CD4-positive, alpha-beta memory T cell (primary cell): ENCODE results near the gene WAC. TPM values are rescaled to one million over a fixed set of nuclear protein-coding genes. Genes with fewer than 3 reads are reported as not detected.

ENCODE experiments used
- CTCF ChIA-PET: fragments of 350-600 bp; sonication (Branson Sonifier 250); formaldehyde crosslinking; loops from one replicate; lab custom pipeline; 2021; ENCODE audit warnings: inconsistent platforms; ENCODE audit not compliant: partially characterized antibody; lab: Charles Lee
- POLR2A ChIA-PET: fragments of 350-600 bp; sonication (Branson Sonifier 250); formaldehyde crosslinking; loops from one replicate; lab custom pipeline; 2021; ENCODE audit not compliant: partially characterized antibody; lab: Charles Lee
- DNase-seq, 5 donors: peaks; one replicate each; pipeline versions ENCODE4 v3.0.0 to v3.0.0-alpha.2; 2020 to 2022; ENCODE audit warnings: mixed read lengths in 1 of 5
- H3K27ac ChIP-seq: one replicate; pipeline ENCODE4 v1.7.0; 2013; ENCODE audit warnings: low read depth, low read length
- H3K27me3 ChIP-seq: 2 replicates; pipeline ENCODE4 v1.7.0; 2013; ENCODE audit warnings: mild to moderate bottlenecking, low read length, moderate library complexity; ENCODE audit not compliant: insufficient read depth
- H3K36me3 ChIP-seq: 2 replicates; pipeline ENCODE4 v1.7.0; 2013; ENCODE audit warnings: mild to moderate bottlenecking, low read length, moderate library complexity; ENCODE audit not compliant: insufficient read depth
- H3K4me1 ChIP-seq: 2 replicates; pipeline ENCODE4 v1.7.0; 2013; ENCODE audit warnings: mild to moderate bottlenecking, low read length, moderate library complexity; ENCODE audit not compliant: insufficient read depth
- H3K4me3 ChIP-seq, 2 donors: one replicate each; pipeline ENCODE4 v1.7.0; 2013; ENCODE audit warnings: low read length in 2 of 2, mild to moderate bottlenecking in 1 of 2
- H3K9me3 ChIP-seq, 2 donors: one replicate each; pipeline ENCODE4 v1.7.0; 2013; ENCODE audit warnings: low read length in 2 of 2, control low read depth in 1 of 2; ENCODE audit not compliant: control insufficient read depth in 1 of 2
- H3K27ac Mint-ChIP-seq, 7 donors: one replicate each; pipeline ENCODE4 v1.8.0; 2020 to 2021; ENCODE audit warnings: mixed read lengths in 7 of 7, mild to moderate bottlenecking in 6 of 7, inconsistent platforms in 3 of 7, moderate library complexity in 3 of 7
- H3K27me3 Mint-ChIP-seq, 2 donors: one replicate each; pipeline ENCODE4 v1.8.0; 2020 to 2021; ENCODE audit warnings: mixed read lengths in 2 of 2
- H3K36me3 Mint-ChIP-seq, 2 donors: one replicate each; pipeline ENCODE4 v1.8.0; 2020 to 2021; ENCODE audit warnings: mixed read lengths in 2 of 2, inconsistent platforms in 1 of 2, mild to moderate bottlenecking in 1 of 2
- H3K4me1 Mint-ChIP-seq, 4 donors: one replicate each; pipeline ENCODE4 v1.8.0; 2020 to 2021; ENCODE audit warnings: mixed read lengths in 4 of 4, mild to moderate bottlenecking in 1 of 4
- H3K4me3 Mint-ChIP-seq, 8 donors: one replicate each; pipeline ENCODE4 v1.8.0; 2020 to 2021; ENCODE audit warnings: mixed read lengths in 8 of 8, mild to moderate bottlenecking in 7 of 8, moderate library complexity in 6 of 8, inconsistent platforms in 3 of 8
- H3K9me3 Mint-ChIP-seq, 8 donors: one replicate each; pipeline ENCODE4 v1.8.0; 2020 to 2021; ENCODE audit warnings: mixed read lengths in 8 of 8, mild to moderate bottlenecking in 5 of 8, inconsistent platforms in 3 of 8, moderate library complexity in 1 of 8
- intact Hi-C: fragments of 100-400 bp; cut with micrococcal nuclease; formaldehyde crosslinking; loops from one replicate; pipeline ENCODE4 v1.15.1; 2023
- polyA plus RNA-seq, 2 donors: library from polyadenylated mRNA; unstranded; fragments of 300-500 nt; fragmentation: Illumina TruSeq; gene quantifications; one replicate each; pipeline ENCODE4 v1.2.3, GENCODE V29; 2021
- total RNA-seq, 2 experiments: library from RNA; stranded (reverse); gene quantifications; one replicate each; pipeline ENCODE4 v1.2.3, GENCODE V29; 2021

The WAC gene
- total and polyA plus RNA-seq, 4 experiments from 2014 or later = 44.1 to 174 (median 142) TPM

DNA sequence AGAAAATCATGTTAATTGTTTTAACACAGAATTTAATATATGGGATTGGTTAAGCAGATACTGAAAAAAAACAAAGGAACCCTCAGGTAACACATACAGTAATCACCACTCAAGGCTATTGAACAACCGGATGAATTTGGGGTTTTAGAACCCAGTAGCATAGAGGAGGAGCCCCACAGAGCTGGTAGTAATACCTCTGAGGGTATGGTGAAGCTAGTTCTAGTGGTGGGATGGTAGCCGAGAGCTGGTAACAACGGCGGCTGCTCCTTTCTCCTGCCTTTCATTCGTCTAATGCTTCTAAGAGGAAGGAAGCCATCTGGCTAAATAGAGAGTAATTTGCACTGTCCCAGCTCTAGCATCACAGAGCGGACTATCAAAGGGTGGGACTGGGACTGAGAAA, 52.2 kb downstream of the WAC start:
- CTCF ChIA-PET = no interaction called here
- Mint-ChIP-seq H3K4me1 (peaks cover 38 to 70% (median 55%) of the 10 kb centered on the region in 4 donors), H3K27ac (peak overlapping the region in 3 of 7 donors; percentile 58 to 72 (median 69)), H3K27me3 (no peaks in the 10 kb centered on the region), H3K36me3 (peaks cover 38 to 72% of the 10 kb centered on the region in 2 donors), H3K4me3 (no peak overlapping the region), H3K9me3 (peaks cover 0 to 2% (median 0%) of the 10 kb centered on the region in 8 donors)
- Histone ChIP-seq H3K27me3 (no peaks in the 10 kb centered on the region), H3K27ac (no peak overlapping the region), H3K4me3 (no peak overlapping the region), H3K36me3 (peaks cover 36% of the 10 kb centered on the region), H3K4me1 (peaks cover 28% of the 10 kb centered on the region), H3K9me3 (no peaks in the 10 kb centered on the region)
- intact Hi-C loops = no loop called here
- POLR2A ChIA-PET = no interaction called here
- no peak for DNase-seq

DNA sequence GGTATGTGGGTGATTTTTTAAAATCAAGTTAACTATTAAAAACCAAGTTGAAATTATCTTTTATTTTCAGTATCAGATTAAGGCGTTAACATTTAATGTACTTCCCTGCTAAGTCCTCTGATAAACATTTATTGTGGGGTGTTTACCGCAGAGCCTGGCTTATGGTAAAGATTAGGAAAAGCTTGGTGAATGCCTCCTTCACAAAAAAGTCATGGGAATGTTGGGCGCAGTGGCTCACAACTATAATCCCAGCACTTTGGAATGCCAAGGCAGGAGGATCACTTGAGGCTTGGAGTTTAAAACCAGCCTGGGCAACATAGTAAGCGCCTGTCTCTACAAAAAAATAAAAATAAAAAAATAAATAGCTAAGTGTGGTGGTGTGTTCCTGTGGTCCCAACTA, 53.3 kb downstream of the WAC start:
- H3K4me1 ChIP-seq = peaks cover 20% of the 10 kb centered on the region
- no peaks in the 10 kb centered on the region for H3K27me3 Mint-ChIP-seq
- intact Hi-C loops = no loop called here
- H3K4me3 ChIP-seq = no peak overlapping the region
- H3K4me3 Mint-ChIP-seq = no peak overlapping the region
- peaks cover 46 to 75% of the 10 kb centered on the region in 2 donors for H3K36me3 Mint-ChIP-seq
- H3K27me3 ChIP-seq = no peaks in the 10 kb centered on the region
- H3K27ac Mint-ChIP-seq = no peak overlapping the region
- H3K36me3 ChIP-seq = peaks cover 40% of the 10 kb centered on the region
- DNase-seq = no peak
- H3K27ac ChIP-seq = no peak overlapping the region
- ChIA-PET CTCF (no interaction called here), POLR2A (no interaction called here)
- no peaks in the 10 kb centered on the region for H3K9me3 ChIP-seq
- H3K9me3 Mint-ChIP-seq = peaks cover 0 to 2% (median 0%) of the 10 kb centered on the region in 8 donors
- peaks cover 32 to 63% (median 50%) of the 10 kb centered on the region in 4 donors for H3K4me1 Mint-ChIP-seq

DNA sequence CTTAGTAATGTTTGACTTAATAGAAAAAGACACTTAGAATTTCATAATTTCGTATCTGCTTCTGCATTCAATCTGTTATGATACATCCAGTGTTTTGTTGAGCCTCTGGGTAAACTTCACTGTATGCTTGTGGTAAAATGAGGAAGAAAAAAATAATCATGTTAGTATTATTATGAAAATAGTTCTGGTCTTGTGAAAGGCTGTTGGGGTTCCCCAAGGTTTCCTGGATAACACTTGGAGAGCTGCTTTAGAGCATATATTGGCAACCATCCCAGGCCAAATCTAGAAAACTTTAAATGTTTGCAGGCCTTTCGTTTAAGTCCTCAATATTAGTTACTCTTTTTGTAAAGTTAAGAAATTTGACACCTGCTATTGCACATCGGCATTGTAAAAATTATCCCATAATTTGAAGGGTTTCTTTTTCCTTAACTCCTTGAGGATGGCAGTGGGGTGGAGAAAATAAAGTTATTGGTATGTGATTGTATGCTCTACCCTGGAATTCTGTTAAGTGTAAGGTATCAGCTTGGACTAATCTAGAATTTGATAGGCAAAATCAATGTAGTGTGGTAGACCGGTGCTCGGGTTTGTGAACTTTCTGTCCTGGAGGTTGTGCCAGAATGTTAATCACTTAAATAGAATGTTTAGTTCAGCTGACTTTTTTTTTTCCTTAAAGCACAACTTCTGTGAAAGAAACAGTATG, 54.5 kb downstream of the WAC start:
- CTCF ChIA-PET = no interaction called here
- Mint-ChIP-seq H3K36me3 (peaks cover 51 to 78% of the 10 kb centered on the region in 2 donors), H3K4me3 (peak overlapping the region in 1 of 8 donors; percentile 40), H3K4me1 (peaks cover 22 to 63% (median 48%) of the 10 kb centered on the region in 4 donors), H3K9me3 (peaks cover 0 to 2% (median 0%) of the 10 kb centered on the region in 8 donors), H3K27me3 (no peaks in the 10 kb centered on the region), H3K27ac (peak overlapping the region in 1 of 7 donors; percentile 32)
- POLR2A ChIA-PET = no interaction called here
- Histone ChIP-seq H3K27me3 (no peaks in the 10 kb centered on the region), H3K4me1 (peaks cover 13% of the 10 kb centered on the region), H3K27ac (no peak overlapping the region), H3K9me3 (no peaks in the 10 kb centered on the region), H3K36me3 (peaks cover 49% of the 10 kb centered on the region), H3K4me3 (no peak overlapping the region)
- intact Hi-C loops = no loop called here
- DNase-seq = no peak

- ChIA-PET POLR2A (no interaction called here), CTCF (no interaction called here)
- Mint-ChIP-seq H3K27ac (peak overlapping the region in 2 of 7 donors; percentile 32 to 74), H3K36me3 (peaks cover 54 to 78% of the 10 kb centered on the region in 2 donors), H3K9me3 (peaks cover 0 to 2% (median 0%) of the 10 kb centered on the region in 8 donors), H3K27me3 (no peaks in the 10 kb centered on the region), H3K4me1 (peaks cover 25 to 63% (median 50%) of the 10 kb centered on the region in 4 donors), H3K4me3 (peak overlapping the region in 1 of 8 donors; percentile 40)
- Histone ChIP-seq H3K27me3 (no peaks in the 10 kb centered on the region), H3K27ac (no peak overlapping the region), H3K9me3 (no peaks in the 10 kb centered on the region), H3K4me3 (no peak overlapping the region), H3K36me3 (peaks cover 53% of the 10 kb centered on the region), H3K4me1 (peaks cover 12% of the 10 kb centered on the region)
- intact Hi-C loops = no loop called here
- DNase-seq = no peak
Measured at GRCh38 chr10:28587970-28588290, 55.0 kb downstream of the WAC start.

GRCh38 chr10:28592953-28593352, 60.0 kb downstream of the WAC start:
- H3K27me3 Mint-ChIP-seq = no peaks in the 10 kb centered on the region
- H3K36me3 ChIP-seq = peaks cover 25% of the 10 kb centered on the region
- peaks cover 35 to 71% (median 57%) of the 10 kb centered on the region in 4 donors for H3K4me1 Mint-ChIP-seq
- no peak overlapping the region for H3K4me3 ChIP-seq
- H3K36me3 Mint-ChIP-seq = peaks cover 50 to 70% of the 10 kb centered on the region in 2 donors
- no peaks in the 10 kb centered on the region for H3K27me3 ChIP-seq
- H3K27ac ChIP-seq = no peak overlapping the region
- ChIA-PET POLR2A (no interaction called here), CTCF (no interaction called here)
- peak overlapping the region in 6 of 8 donors; percentile 10 to 61 (median 53) for H3K4me3 Mint-ChIP-seq
- H3K27ac Mint-ChIP-seq = peak overlapping the region in 5 of 7 donors; percentile 16 to 61 (median 57)
- DNase-seq = no peak
- peaks cover 40% of the 10 kb centered on the region for H3K4me1 ChIP-seq
- H3K9me3 ChIP-seq = no peaks in the 10 kb centered on the region
- intact Hi-C loops = loop anchor here (5.0 kb wide), 1 partner anchor 61 kb away; the partner anchor contains the start of gene WAC
- H3K9me3 Mint-ChIP-seq = no peaks in the 10 kb centered on the region

DNA sequence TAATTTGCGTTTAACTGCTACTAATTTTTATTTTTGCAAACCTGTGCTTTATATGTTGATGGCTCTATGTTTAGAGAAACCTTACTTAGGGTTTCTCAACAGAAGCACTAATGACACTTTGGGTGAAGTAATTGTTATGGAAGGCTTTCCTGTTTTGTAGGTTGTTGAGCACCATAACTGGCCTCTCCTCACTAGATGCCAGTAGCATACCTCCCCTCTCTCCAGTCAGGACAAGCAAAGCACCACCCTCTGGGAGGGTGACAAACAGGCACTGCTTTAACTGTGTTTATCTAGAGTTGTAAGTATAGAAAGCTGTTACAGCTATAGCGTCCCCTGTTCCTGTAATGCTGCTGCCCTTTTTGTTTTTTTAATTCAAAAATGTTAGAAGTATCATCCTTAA, 60.9 kb downstream of the WAC start:
- CTCF ChIA-PET = no interaction called here
- peak overlapping the region in 4 of 7 donors; percentile 29 to 72 (median 57) for H3K27ac Mint-ChIP-seq
- POLR2A ChIA-PET = interaction anchor here (1.1 kb wide), 1 partner anchor 291 kb away, joined by 3 read pairs; the partner anchor contains the start of gene MPP7
- peaks cover 31% of the 10 kb centered on the region for H3K36me3 ChIP-seq
- no peaks in the 10 kb centered on the region for H3K9me3 ChIP-seq
- H3K9me3 Mint-ChIP-seq = no peaks in the 10 kb centered on the region
- H3K4me1 ChIP-seq = peaks cover 47% of the 10 kb centered on the region
- peaks cover 45 to 70% of the 10 kb centered on the region in 2 donors for H3K36me3 Mint-ChIP-seq
- intact Hi-C loops = loop anchor here (2.0 to 5.0 kb wide), 2 partner anchors 17 to 62 kb away; partner anchors contain the start of gene WAC
- no peaks in the 10 kb centered on the region for H3K27me3 ChIP-seq
- H3K4me1 Mint-ChIP-seq = peaks cover 38 to 72% (median 60%) of the 10 kb centered on the region in 4 donors
- H3K4me3 Mint-ChIP-seq = peak overlapping the region in 5 of 8 donors; percentile 0 to 66 (median 51)
- H3K27ac ChIP-seq = no peak overlapping the region
- H3K4me3 ChIP-seq = no peak overlapping the region
- DNase-seq = no peak
- no peaks in the 10 kb centered on the region for H3K27me3 Mint-ChIP-seq

DNA sequence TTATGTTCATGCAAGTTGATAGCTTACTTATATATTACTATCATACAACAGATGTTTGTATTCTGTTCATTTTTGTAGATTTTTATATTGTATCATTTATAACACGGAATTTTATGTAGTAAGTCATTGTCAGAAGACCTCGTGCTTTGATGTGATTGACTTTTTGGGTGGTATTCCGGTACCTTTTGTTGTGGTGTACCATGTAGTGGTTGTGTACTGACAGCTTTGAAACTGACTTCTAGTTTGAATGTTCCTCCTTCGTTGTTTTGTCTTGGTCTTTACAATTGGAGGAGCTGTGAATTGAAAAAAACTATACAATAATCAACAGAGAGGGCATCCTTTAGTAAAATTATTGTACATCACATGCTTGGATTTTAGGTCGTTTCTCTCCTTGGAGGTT, 61.5 kb downstream of the WAC start:
- intact Hi-C loops = loop anchor here (2.0 to 5.0 kb wide), 2 partner anchors 16 to 62 kb away; partner anchors contain the start of gene WAC
- H3K27ac Mint-ChIP-seq = peak overlapping the region in 4 of 7 donors; percentile 23 to 72 (median 60)

More for the DNA sequence above, 61.5 kb downstream of the WAC start:
- no peaks in the 10 kb centered on the region for H3K27me3 Mint-ChIP-seq
- H3K9me3 Mint-ChIP-seq = no peaks in the 10 kb centered on the region
- peak; percentile 51 to 70 (median 63) for DNase-seq
- Histone ChIP-seq H3K9me3 (no peaks in the 10 kb centered on the region), H3K4me3 (no peak overlapping the region), H3K36me3 (peaks cover 26% of the 10 kb centered on the region), H3K27me3 (no peaks in the 10 kb centered on the region), H3K4me1 (peaks cover 53% of the 10 kb centered on the region), H3K27ac (no peak overlapping the region)
- ChIA-PET POLR2A (interaction anchor here (0.6 to 1.3 kb wide), 3 partner anchors 260 to 1438 kb away, joined by 3 read pairs; partner anchors contain the start of gene MPP7), CTCF (no interaction called here)
- H3K4me1 Mint-ChIP-seq = peaks cover 41 to 73% (median 62%) of the 10 kb centered on the region in 4 donors
- H3K36me3 Mint-ChIP-seq = peaks cover 43 to 69% of the 10 kb centered on the region in 2 donors
- peak overlapping the region in 6 of 8 donors; percentile 0 to 66 (median 50) for H3K4me3 Mint-ChIP-seq
